Measurements from ENCODE around the gene TULP4. TPM values are rescaled to one million over a fixed set of nuclear protein-coding genes. Genes with fewer than 3 reads are reported as not detected.

The TULP4 gene
- total and polyA plus RNA-seq, 2 donors (not counting 1 experiment from before 2014, with no cell fraction given): 12.0 to 90.0 TPM

- Histone ChIP-seq H4K20me1 (ENCODE audit: control insufficient read depth, insufficient read depth, low read length, poor library complexity, severe bottlenecking) (no peaks in the 10 kb centered on the region), H3K4me1 (ENCODE audit: control insufficient read depth in 2 of 2, insufficient read depth in 2 of 2, low read length in 2 of 2) (no peaks in the 10 kb centered on the region), H3K4me2 (replicated peaks; ENCODE audit: low read depth, low read length, poor library complexity, severe bottlenecking) (no peak overlapping the region), H3K27ac (ENCODE audit: low read length in 2 of 2) (no peak overlapping the region), H3K36me3 (replicated peaks in 1 of 2; ENCODE audit: control extremely low read depth in 1 of 2, control insufficient read depth in 1 of 2, extremely low read depth in 1 of 2, insufficient read depth in 2 of 2, low read length in 1 of 2) (no peaks in the 10 kb centered on the region), H3K79me2 (ENCODE audit: control insufficient read depth, insufficient read depth, low read length) (no peaks in the 10 kb centered on the region), H3K9ac (ENCODE audit: low read length) (no peak overlapping the region), H2AFZ (ENCODE audit: insufficient read depth, low read depth, low read length, poor library complexity, severe bottlenecking) (no peak overlapping the region), H3K9me3 (ENCODE audit: control extremely low read depth in 1 of 3, control insufficient read depth in 2 of 3, insufficient read depth in 1 of 3, low read length in 2 of 3) (peaks cover 0 to 26% (median 0%) of the 10 kb centered on the region in 3 donors), H3K4me3 (ENCODE audit: control extremely low read depth in 1 of 5, extremely low read depth in 1 of 5, insufficient read depth in 1 of 5, low read depth in 2 of 5, low read length in 4 of 5) (no peak overlapping the region), H3K27me3 (replicated peaks in 1 of 4; ENCODE audit: control extremely low read depth in 1 of 4, control insufficient read depth in 3 of 4, insufficient read depth in 4 of 4, low read length in 3 of 4) (peaks cover 0 to 38% (median 10%) of the 10 kb centered on the region in 4 experiments)
- Mint-ChIP-seq H3K9me3 (ENCODE audit: insufficient read depth) (peaks cover 9% of the 10 kb centered on the region), H3K4me1 (no peaks in the 10 kb centered on the region), H3K27ac (no peak overlapping the region), H3K27me3 (peaks cover 72% of the 10 kb centered on the region), H3K4me3 (no peak overlapping the region)
- intact Hi-C loops (cut with micrococcal nuclease): no loop called here
- ChIA-PET CTCF (interaction anchor here (0.9 kb wide), 1 partner anchor 76 kb away, joined by 4 read pairs; no protein-coding TSS in a partner anchor), POLR2A (no interaction called here)
- ATAC-seq (ENCODE audit: low read depth): no peak
- WGBS (ENCODE audit: insufficient coverage): 67% methylated on average over 1 of the region's 6 CpGs
- DNase-seq: no peak
- TF ChIP-seq CTCF (IDR thresholded peaks at IDR 0.05): no peak
- no peak for TF ChIP-seq EZH2 (IDR thresholded peaks at IDR 0.05; ENCODE audit: borderline replicate concordance, insufficient read depth, low read depth, low read length, poor library complexity, severe bottlenecking)
Measured at GRCh38 chr6:158528826-158529225, 216.6 kb downstream of the TULP4 start.

GRCh38 chr6:158529629-158530028, 217.4 kb downstream of the TULP4 start:
- Histone ChIP-seq H3K36me3 (replicated peaks in 1 of 2; ENCODE audit: control extremely low read depth in 1 of 2, control insufficient read depth in 1 of 2, extremely low read depth in 1 of 2, insufficient read depth in 2 of 2, low read length in 1 of 2) (no peaks in the 10 kb centered on the region), H3K27me3 (replicated peaks in 1 of 4; ENCODE audit: control extremely low read depth in 1 of 4, control insufficient read depth in 3 of 4, insufficient read depth in 4 of 4, low read length in 3 of 4) (peaks cover 0 to 35% (median 10%) of the 10 kb centered on the region in 4 experiments), H3K27ac (ENCODE audit: low read length in 2 of 2) (no peak overlapping the region), H3K79me2 (ENCODE audit: control insufficient read depth, insufficient read depth, low read length) (no peaks in the 10 kb centered on the region), H3K9me3 (ENCODE audit: control extremely low read depth in 1 of 3, control insufficient read depth in 2 of 3, insufficient read depth in 1 of 3, low read length in 2 of 3) (peaks cover 0 to 18% (median 0%) of the 10 kb centered on the region in 3 donors), H3K9ac (ENCODE audit: low read length) (no peak overlapping the region), H3K4me1 (ENCODE audit: control insufficient read depth in 2 of 2, insufficient read depth in 2 of 2, low read length in 2 of 2) (no peaks in the 10 kb centered on the region), H3K4me2 (replicated peaks; ENCODE audit: low read depth, low read length, poor library complexity, severe bottlenecking) (no peak overlapping the region), H2AFZ (ENCODE audit: insufficient read depth, low read depth, low read length, poor library complexity, severe bottlenecking) (no peak overlapping the region), H4K20me1 (ENCODE audit: control insufficient read depth, insufficient read depth, low read length, poor library complexity, severe bottlenecking) (no peaks in the 10 kb centered on the region), H3K4me3 (ENCODE audit: control extremely low read depth in 1 of 5, extremely low read depth in 1 of 5, insufficient read depth in 1 of 5, low read depth in 2 of 5, low read length in 4 of 5) (no peak overlapping the region)
- POLR2A ChIA-PET: no interaction called here
- no peak for ATAC-seq (ENCODE audit: low read depth)
- CTCF ChIA-PET: interaction anchor here (0.6 kb wide), 1 partner anchor 299 kb away, joined by 4 read pairs; no protein-coding TSS in a partner anchor
- no peak for DNase-seq
- intact Hi-C loops (cut with micrococcal nuclease): no loop called here
- no peak overlapping the region for H3K4me3 Mint-ChIP-seq
- no peak overlapping the region for H3K27ac Mint-ChIP-seq
- H3K4me1 Mint-ChIP-seq: no peaks in the 10 kb centered on the region
- whole genome bisulfite sequencing (ENCODE audit: insufficient coverage): 96% methylated on average over 5 of the region's 8 CpGs
- H3K27me3 Mint-ChIP-seq: peaks cover 66% of the 10 kb centered on the region
- TF ChIP-seq EZH2 (IDR thresholded peaks at IDR 0.05; ENCODE audit: borderline replicate concordance, insufficient read depth, low read depth, low read length, poor library complexity, severe bottlenecking): no peak
- TF ChIP-seq CTCF (IDR thresholded peaks at IDR 0.05): no peak
- peaks cover 9% of the 10 kb centered on the region for H3K9me3 Mint-ChIP-seq (ENCODE audit: insufficient read depth)
